ENCODE data around the gene FGF11. TPM values are rescaled to one million over a fixed set of nuclear protein-coding genes. Genes with fewer than 3 reads are reported as not detected.

Gene FGF11
- total RNA-seq, 1 donor from 2014 or later = 4.8 TPM

DNA sequence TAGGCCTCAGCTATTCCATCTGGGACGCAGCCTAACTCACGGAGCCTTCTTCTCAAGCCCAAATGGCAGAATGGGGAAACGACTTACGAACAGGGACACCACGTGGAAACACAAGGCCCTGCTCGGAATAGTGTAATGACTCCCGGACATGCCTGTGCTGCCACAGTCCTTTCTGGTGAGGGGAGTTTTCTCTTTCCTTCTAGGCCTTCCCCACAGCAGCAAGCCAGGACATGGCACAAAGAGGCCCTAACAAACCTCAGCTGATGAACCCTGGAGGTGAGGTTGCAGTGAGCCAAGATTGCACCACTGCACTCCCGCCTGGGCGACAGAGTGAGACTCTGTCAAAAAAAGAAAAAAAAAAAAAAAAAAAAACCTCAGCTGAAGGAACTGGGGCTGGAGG is 24.8 kb downstream of the FGF11 start:
- Mint-ChIP-seq H3K27me3 (ENCODE audit: unreplicated experiment) (peaks cover 7% of the 10 kb centered on the region), H3K27ac (ENCODE audit: unreplicated experiment) (no peak overlapping the region), H3K9me3 (ENCODE audit: unreplicated experiment) (peaks cover 8% of the 10 kb centered on the region), H3K4me1 (ENCODE audit: low read depth, unreplicated experiment) (peaks cover 5% of the 10 kb centered on the region), H3K4me3 (ENCODE audit: unreplicated experiment) (no peak overlapping the region), H3K36me3 (ENCODE audit: unreplicated experiment) (peaks cover 4% of the 10 kb centered on the region)
- TF ChIP-seq, protein P1, sequence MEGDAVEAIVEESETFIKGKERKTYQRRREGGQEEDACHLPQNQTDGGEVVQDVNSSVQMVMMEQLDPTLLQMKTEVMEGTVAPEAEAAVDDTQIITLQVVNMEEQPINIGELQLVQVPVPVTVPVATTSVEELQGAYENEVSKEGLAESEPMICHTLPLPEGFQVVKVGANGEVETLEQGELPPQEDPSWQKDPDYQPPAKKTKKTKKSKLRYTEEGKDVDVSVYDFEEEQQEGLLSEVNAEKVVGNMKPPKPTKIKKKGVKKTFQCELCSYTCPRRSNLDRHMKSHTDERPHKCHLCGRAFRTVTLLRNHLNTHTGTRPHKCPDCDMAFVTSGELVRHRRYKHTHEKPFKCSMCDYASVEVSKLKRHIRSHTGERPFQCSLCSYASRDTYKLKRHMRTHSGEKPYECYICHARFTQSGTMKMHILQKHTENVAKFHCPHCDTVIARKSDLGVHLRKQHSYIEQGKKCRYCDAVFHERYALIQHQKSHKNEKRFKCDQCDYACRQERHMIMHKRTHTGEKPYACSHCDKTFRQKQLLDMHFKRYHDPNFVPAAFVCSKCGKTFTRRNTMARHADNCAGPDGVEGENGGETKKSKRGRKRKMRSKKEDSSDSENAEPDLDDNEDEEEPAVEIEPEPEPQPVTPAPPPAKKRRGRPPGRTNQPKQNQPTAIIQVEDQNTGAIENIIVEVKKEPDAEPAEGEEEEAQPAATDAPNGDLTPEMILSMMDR (IDR thresholded peaks at IDR 0.05; ENCODE audit: partially characterized antibody, unreplicated experiment) = no peak
- no peak for DNase-seq

DNA sequence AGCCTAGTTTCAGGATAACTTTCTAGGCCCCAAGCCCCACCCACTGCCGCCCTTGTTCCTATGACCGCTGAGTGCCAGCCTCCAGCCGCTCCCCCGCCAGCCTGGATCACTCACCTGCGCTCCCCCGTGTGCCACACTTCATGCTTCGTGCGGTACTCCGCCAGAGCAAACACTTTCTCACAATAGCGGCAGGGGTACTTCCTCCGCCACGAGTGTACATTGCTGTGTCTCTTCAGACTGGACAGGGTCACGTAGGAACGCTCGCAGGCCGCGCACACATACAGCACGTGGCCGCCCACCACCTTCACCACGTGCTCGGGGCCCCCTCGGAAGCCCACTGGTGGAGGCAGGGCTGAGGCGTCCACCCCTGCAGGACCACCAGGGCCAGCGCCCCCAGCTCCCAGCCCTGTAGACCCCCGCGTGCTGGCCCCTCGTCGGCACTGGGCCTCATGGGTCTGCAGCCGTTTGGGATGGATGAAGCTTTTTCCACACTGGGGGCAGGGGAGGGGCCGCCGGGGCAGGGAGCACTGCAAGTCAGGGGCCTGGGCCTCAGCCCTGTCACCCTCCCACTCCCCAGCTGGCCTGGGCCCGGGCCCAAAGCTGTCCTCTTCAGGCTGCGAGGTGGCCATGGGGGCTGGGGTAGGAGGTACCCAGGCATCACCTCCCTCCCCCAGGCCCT is 26.4 kb downstream of the FGF11 start:
- H3K27ac Mint-ChIP-seq (ENCODE audit: unreplicated experiment) = no peak overlapping the region
- peaks cover 5% of the 10 kb centered on the region for H3K4me1 Mint-ChIP-seq (ENCODE audit: low read depth, unreplicated experiment)
- TF ChIP-seq, protein P1 (IDR thresholded peaks at IDR 0.05; ENCODE audit: partially characterized antibody, unreplicated experiment) = no peak
- H3K9me3 Mint-ChIP-seq (ENCODE audit: unreplicated experiment) = peaks cover 6% of the 10 kb centered on the region
- peaks cover 7% of the 10 kb centered on the region for H3K27me3 Mint-ChIP-seq (ENCODE audit: unreplicated experiment)
- no peak overlapping the region for H3K4me3 Mint-ChIP-seq (ENCODE audit: unreplicated experiment)
- no peak for DNase-seq
- peaks cover 4% of the 10 kb centered on the region for H3K36me3 Mint-ChIP-seq (ENCODE audit: unreplicated experiment)

GRCh38 chr17:7466318-7466638 is 27.0 kb downstream of the FGF11 start:
- H3K27me3 Mint-ChIP-seq (ENCODE audit: unreplicated experiment) = peaks cover 7% of the 10 kb centered on the region
- peaks cover 2% of the 10 kb centered on the region for H3K36me3 Mint-ChIP-seq (ENCODE audit: unreplicated experiment)
- no peak overlapping the region for H3K27ac Mint-ChIP-seq (ENCODE audit: unreplicated experiment)
- H3K4me3 Mint-ChIP-seq (ENCODE audit: unreplicated experiment) = no peak overlapping the region
- peaks cover 1% of the 10 kb centered on the region for H3K4me1 Mint-ChIP-seq (ENCODE audit: low read depth, unreplicated experiment)
- DNase-seq = no peak
- TF ChIP-seq, protein P1 (IDR thresholded peaks at IDR 0.05; ENCODE audit: partially characterized antibody, unreplicated experiment) = no peak
- peaks cover 3% of the 10 kb centered on the region for H3K9me3 Mint-ChIP-seq (ENCODE audit: unreplicated experiment)

- H3K36me3 Mint-ChIP-seq (ENCODE audit: unreplicated experiment) = no peaks in the 10 kb centered on the region
- H3K4me1 Mint-ChIP-seq (ENCODE audit: low read depth, unreplicated experiment) = no peaks in the 10 kb centered on the region
Measured at GRCh38 chr17:7466639-7467341, 27.5 kb downstream of the FGF11 start.

More at GRCh38 chr17:7466639-7467341, 27.5 kb downstream of the FGF11 start:
- no peak for DNase-seq
- TF ChIP-seq, protein P1 (IDR thresholded peaks at IDR 0.05; ENCODE audit: partially characterized antibody, unreplicated experiment) = no peak
- H3K27ac Mint-ChIP-seq (ENCODE audit: unreplicated experiment) = no peak overlapping the region
- peaks cover 3% of the 10 kb centered on the region for H3K9me3 Mint-ChIP-seq (ENCODE audit: unreplicated experiment)
- H3K4me3 Mint-ChIP-seq (ENCODE audit: unreplicated experiment) = no peak overlapping the region
- H3K27me3 Mint-ChIP-seq (ENCODE audit: unreplicated experiment) = peaks cover 7% of the 10 kb centered on the region

Measured in glutamatergic neuron (in vitro differentiated cells).